ENCODE results near the gene GDF7. TPM values are rescaled to one million over a fixed set of nuclear protein-coding genes. Genes with fewer than 3 reads are reported as not detected.

Gene GDF7
- total and polyA plus RNA-seq, 2 donors from 2014 or later = 1.8 to 12.5 TPM

- Histone ChIP-seq H3K9ac (ENCODE audit: low read length in 3 of 3) (no peak overlapping the region), H3K9me3 (ENCODE audit: control insufficient read depth in 2 of 3, insufficient read depth in 1 of 3, low read length in 3 of 3) (no peaks in the 10 kb centered on the region), H3K36me3 (ENCODE audit: control insufficient read depth in 2 of 3, insufficient read depth in 3 of 3, low read length in 3 of 3) (peaks cover 0 to 21% (median 6%) of the 10 kb centered on the region in 3 donors), H3K27ac (ENCODE audit: low read depth in 2 of 2, low read length in 2 of 2) (no peak overlapping the region), H3K27me3 (ENCODE audit: control insufficient read depth, insufficient read depth, low read length) (no peaks in the 10 kb centered on the region), H3K4me1 (ENCODE audit: control insufficient read depth in 2 of 3, insufficient read depth in 2 of 3, low read depth in 1 of 3, low read length in 3 of 3) (peaks cover 0 to 19% (median 19%) of the 10 kb centered on the region in 3 donors), H3K4me3 (ENCODE audit: low read length in 3 of 3) (no peak overlapping the region)
- intact Hi-C loops (cut with DNase I) = loop anchor here (5.0 kb wide), 1 partner anchor 197 kb away; no protein-coding TSS in a partner anchor
- TF ChIP-seq, protein P1, sequence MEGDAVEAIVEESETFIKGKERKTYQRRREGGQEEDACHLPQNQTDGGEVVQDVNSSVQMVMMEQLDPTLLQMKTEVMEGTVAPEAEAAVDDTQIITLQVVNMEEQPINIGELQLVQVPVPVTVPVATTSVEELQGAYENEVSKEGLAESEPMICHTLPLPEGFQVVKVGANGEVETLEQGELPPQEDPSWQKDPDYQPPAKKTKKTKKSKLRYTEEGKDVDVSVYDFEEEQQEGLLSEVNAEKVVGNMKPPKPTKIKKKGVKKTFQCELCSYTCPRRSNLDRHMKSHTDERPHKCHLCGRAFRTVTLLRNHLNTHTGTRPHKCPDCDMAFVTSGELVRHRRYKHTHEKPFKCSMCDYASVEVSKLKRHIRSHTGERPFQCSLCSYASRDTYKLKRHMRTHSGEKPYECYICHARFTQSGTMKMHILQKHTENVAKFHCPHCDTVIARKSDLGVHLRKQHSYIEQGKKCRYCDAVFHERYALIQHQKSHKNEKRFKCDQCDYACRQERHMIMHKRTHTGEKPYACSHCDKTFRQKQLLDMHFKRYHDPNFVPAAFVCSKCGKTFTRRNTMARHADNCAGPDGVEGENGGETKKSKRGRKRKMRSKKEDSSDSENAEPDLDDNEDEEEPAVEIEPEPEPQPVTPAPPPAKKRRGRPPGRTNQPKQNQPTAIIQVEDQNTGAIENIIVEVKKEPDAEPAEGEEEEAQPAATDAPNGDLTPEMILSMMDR (IDR thresholded peaks at IDR 0.05; ENCODE audit: borderline replicate concordance, extremely low read depth, insufficient read depth) = no peak
- DNase-seq (peak in 1 of 5 donors; percentile 54), FAIRE-seq (no peak)
Measured at GRCh38 chr2:20638646-20639430, 28.1 kb upstream of the GDF7 start.

DNA sequence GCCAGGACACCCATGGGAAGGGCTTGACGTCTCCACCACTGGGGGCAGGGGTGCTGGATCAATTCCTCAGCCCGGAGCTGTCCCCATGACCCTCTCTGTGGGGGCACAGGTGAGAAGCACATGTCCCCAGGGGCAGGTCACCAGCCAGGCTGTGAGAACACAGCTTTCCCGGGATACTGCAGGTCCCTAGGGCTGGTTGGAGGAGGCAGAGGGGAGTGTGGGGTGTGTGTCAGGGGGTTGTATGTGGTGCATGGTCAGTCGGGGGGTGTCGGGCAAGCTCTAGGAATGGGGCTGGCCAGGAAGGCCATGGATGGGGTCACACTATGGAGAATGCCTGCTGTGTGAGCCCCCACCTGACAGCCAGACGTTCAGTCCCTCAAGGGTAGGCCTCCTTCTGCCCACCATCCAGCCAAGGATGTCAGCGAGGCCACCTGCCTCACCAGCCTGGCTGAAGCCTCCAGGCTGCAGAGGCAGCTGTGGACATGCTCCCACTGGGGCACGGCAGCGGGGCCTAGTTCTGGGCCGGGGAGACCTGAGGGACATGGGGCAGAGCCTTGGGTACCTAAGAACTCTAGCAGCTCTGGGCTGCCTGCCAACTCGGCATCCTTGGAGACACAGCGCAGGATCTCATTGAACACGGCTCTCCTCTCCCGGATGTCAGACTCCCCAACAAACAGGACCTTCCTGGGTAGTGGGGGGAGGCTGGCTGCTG is 26.4 kb upstream of the GDF7 start:
- no peak overlapping the region for H3K4me3 ChIP-seq (ENCODE audit: low read length in 3 of 3)
- H3K9ac ChIP-seq (ENCODE audit: low read length in 3 of 3) = no peak overlapping the region
- FAIRE-seq = no peak
- peak in 1 of 5 donors; percentile 72 for DNase-seq
- peaks cover 0 to 12% (median 8%) of the 10 kb centered on the region in 3 donors for H3K4me1 ChIP-seq (ENCODE audit: control insufficient read depth in 2 of 3, insufficient read depth in 2 of 3, low read depth in 1 of 3, low read length in 3 of 3)
- intact Hi-C loops (cut with DNase I) = no loop called here
- no peaks in the 10 kb centered on the region for H3K9me3 ChIP-seq (ENCODE audit: control insufficient read depth in 2 of 3, insufficient read depth in 1 of 3, low read length in 3 of 3)
- H3K36me3 ChIP-seq (ENCODE audit: control insufficient read depth in 2 of 3, insufficient read depth in 3 of 3, low read length in 3 of 3) = peaks cover 0 to 36% (median 12%) of the 10 kb centered on the region in 3 donors
- TF ChIP-seq, protein P1 (IDR thresholded peaks at IDR 0.05; ENCODE audit: borderline replicate concordance, extremely low read depth, insufficient read depth) = no peak
- peak overlapping the region in 1 of 2 donors; percentile 22 for H3K27ac ChIP-seq (ENCODE audit: low read depth in 2 of 2, low read length in 2 of 2)
- no peaks in the 10 kb centered on the region for H3K27me3 ChIP-seq (ENCODE audit: control insufficient read depth, insufficient read depth, low read length)

DNA sequence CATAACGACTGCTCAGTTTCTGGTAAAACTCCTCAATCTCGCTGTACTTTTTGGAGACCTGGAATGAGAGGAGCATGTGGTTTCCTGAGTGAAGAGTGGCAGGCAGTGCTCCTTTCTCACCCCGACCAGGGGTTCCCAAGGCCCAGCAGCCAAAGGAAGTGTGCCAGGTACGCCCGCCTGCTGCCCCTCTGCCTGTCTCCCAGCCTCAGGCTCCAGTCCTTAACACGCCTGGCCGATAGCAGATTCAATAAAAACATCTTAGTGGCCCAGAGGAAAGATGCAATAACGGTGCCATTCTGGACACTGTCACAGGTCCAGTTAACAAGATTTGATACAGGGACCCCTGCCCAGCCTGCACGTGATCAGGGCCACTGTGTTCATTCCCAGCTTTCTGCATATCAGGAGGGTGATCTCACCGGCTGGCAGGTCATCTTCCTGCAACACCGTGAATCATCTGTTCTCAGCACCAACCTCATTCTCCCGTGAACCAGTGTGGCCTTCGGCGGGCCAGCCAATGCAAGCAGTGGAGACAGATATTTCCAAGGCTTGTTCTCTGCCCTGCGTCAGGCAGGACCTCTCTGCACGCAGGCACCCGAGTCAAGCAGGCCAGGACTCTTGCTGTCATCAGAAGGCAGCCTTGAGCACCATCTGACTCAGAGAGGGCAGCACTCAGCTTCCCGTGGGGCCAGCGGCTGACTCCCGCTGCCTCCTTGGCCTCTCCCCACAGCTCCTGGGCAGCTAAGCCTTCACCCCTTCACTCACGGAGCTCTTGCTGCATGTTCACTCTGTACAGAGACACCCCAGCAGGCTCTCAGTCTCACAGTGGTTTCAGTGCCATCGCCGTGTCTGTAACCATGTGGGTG is 25.6 kb upstream of the GDF7 start:
- intact Hi-C loops (cut with DNase I) = no loop called here
- Histone ChIP-seq H3K4me1 (ENCODE audit: control insufficient read depth in 2 of 3, insufficient read depth in 2 of 3, low read depth in 1 of 3, low read length in 3 of 3) (peaks cover 0 to 9% (median under 1%) of the 10 kb centered on the region in 3 donors), H3K27me3 (ENCODE audit: control insufficient read depth, insufficient read depth, low read length) (no peaks in the 10 kb centered on the region), H3K27ac (ENCODE audit: low read depth in 2 of 2, low read length in 2 of 2) (peak overlapping the region in 1 of 2 donors; percentile 22), H3K36me3 (ENCODE audit: control insufficient read depth in 2 of 3, insufficient read depth in 3 of 3, low read length in 3 of 3) (peaks cover 0 to 31% (median 12%) of the 10 kb centered on the region in 3 donors), H3K4me3 (ENCODE audit: low read length in 3 of 3) (no peak overlapping the region), H3K9me3 (ENCODE audit: control insufficient read depth in 2 of 3, insufficient read depth in 1 of 3, low read length in 3 of 3) (no peaks in the 10 kb centered on the region), H3K9ac (ENCODE audit: low read length in 3 of 3) (no peak overlapping the region)
- DNase-seq (peak in 1 of 5 donors; percentile 59), FAIRE-seq (no peak)
- TF ChIP-seq, protein P1 (IDR thresholded peaks at IDR 0.05; ENCODE audit: borderline replicate concordance, extremely low read depth, insufficient read depth) = no peak

Measured in kidney (tissue), 14 donors.